GM21737 (cell line): Measurements from ENCODE around the gene SNX8.
"Not testable (repeated sequence)": the region's sequence is repeated elsewhere in the genome, so short reads cannot be mapped to it uniquely, and the experiment has no call there.

Experiments
- ATAC-seq: cut with Tn5 transposase; IDR thresholded peaks from one replicate; pipeline ENCODE4 v1.9.1; 2021; ENCODE audit warnings: mild to moderate bottlenecking, moderate library complexity; ENCODE audit not compliant: unreplicated experiment

The SNX8 gene

DNA sequence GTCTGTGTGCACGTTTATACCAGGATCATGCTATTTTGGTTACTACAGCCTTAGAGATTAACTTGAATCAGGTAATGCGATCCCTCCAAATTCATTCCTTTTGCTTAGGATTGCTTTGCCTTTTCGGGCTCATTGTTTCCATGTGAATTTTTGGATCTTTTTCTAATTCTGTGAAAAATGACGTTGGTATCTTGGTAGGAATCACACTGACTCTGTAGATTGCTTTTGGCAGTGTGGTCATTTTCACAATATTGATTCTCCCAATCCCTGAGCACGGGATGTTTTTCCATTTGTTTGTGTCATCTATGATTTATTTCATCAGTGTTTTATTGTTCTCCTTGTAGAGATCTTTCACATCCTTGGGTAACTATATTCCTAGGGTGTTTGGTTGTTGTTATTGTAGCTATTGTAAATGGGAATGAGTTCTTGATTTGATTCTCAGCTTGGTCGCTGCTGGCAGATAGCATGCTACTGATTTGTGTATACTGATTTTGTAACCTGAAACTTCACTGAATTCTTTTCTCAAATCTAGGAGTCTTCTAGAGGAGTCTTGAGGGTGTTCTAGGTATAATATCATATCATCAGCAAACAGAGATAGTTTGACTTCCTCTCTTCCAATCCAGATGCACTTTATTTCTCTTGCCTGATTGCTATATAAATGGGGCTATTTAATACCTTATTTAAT lies 18.2 kb downstream of the SNX8 start:
- no peak for ATAC-seq

DNA sequence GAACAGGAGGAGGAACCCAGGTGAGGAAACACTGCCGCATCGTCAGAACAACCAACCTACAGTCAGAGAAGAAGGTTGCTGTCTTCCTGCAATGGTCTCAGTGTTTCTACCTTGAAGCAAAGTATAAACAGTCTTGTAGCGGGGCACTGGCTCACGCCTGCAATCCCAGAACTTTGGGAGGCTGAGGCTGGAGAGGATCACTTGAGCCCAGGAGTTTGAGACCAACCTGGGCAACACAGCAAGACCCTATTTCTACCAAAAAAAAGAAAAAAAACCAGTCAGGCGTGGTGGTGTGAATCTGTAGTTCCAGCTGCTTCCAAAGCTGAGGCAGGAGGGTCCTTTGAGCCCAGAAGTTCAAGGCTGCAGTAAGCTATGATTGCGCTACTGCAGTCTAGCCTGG lies 23.4 kb downstream of the SNX8 start:
- ATAC-seq, result no peak

DNA sequence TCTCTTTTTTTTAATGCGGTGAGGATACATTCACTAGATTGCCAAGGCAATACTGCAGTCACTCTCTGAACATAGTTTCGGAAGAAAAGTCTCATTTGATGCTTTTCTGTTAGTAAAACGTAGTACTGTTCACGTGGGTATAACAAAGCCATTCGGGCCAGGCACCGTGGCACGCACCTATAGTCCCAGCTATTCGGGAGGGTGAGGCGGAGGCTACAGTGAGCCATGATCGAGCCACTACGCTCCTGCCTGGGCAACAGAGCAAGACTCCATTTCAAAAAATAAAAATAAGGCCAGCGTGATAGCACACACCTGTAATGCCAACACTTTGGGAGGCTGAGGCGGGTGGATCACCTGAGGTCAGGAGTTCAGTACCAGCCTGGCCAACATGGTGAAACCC lies 24.6 kb downstream of the SNX8 start:
- ATAC-seq, result no peak

DNA sequence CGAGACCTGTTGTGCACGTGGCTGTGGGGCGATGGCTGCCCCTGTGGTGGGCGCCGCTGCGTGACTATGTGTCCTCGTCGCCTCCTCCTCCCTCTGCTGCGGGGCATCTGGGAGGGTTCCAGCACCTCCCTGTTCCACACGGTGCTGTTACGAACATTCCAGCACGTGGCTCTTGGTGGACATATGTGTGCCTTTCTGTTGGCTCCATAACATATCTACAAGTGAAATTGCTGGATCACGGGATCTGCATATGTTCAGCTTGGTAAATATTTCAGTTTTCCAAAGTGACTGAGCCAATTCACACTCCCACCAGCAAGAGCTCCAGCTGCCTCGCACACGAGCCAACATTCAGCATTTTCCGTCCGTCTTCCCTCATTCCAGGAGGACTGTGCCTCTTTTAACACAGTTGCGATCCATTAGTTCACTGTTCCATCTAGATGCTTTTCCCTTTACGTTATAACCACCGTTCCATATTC lies 25.1 kb downstream of the SNX8 start:
- ATAC-seq, result no peak

DNA sequence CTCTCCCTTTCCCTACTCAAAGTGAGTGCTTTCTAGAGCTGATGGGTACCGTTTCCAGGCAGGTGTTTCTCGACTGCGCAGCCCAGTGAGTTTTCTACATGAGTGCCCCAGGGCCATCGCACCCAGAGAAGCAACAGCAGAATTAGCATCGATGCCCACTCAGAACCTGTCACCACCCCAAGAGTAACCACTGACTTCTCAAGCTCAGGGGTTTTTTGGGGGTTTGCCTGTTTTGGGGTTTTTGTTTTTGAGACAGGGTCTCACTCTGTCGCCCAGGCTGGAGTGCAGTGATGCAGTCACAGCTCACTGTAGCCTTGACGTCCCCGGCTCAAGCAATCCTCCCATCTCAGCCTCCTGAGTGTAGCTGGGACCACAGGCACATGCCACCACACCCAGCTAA lies 25.7 kb downstream of the SNX8 start:
- ATAC-seq, result peak; percentile 79

DNA sequence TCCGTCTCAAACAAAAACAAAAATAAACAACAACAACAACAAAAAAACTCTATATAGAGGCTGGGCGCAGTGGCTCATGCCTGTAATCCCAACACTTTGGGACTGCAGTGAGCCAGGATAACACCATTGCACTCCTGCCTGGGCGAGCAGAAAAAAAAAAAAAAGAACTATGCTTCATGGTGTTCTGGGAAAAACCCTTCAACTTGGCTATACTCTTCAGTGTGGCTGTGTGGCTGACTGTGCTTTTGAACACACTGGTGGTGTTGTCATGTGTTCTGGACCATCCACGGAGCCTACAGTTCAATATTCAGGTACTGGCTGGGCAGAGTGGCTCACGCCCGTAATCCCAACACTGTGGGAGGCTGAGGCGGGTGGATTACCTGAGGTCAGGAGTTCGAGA lies 26.5 kb downstream of the SNX8 start:
- ATAC-seq, result no peak

DNA sequence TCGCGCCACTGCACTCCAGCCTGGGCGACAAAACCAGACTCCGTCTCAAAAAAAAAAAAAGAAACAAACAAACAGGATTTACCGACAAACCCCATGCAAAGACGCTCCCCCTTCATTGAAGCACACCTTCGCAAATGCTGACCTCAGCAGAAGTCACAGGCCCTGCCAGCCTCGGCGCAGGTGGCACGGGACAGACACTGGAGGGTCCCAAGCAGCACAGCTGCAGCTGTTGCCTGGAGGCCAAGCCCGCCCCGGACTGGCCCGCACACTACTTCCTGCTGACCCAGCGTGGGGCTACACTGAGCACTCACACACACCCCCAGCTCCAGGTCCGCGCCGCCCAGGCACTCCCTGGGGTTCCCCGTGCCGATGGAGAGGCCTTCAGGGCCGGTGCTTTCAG lies 31.2 kb downstream of the SNX8 start:
- no peak for ATAC-seq

DNA sequence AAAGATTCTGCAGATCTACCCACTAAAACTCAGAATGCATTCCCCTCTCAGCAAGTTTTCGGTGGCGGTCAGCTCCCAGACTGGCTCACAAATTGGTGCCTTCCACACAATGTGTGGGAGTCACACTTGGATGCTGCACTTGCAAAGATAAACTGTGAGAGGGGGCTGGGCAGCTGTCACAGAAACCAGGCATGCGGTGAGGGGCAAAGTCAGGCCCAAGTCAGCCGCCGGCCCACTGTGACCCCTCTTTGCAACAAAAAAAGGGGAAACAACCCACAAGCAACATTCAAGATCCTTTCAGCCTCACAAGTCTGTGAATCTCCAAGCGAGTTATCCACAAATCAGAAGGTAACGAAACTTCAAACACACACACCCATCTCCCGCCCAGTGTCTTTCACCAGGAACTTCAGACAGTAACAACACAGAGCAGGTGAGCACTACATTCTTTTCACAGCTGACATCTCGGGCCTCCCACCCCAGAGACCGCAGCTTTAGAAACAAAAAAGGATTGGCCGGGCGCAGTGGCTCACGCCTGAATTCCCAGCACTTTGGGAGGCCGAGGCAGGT lies 32.0 kb downstream of the SNX8 start:
- ATAC-seq, result no peak

DNA sequence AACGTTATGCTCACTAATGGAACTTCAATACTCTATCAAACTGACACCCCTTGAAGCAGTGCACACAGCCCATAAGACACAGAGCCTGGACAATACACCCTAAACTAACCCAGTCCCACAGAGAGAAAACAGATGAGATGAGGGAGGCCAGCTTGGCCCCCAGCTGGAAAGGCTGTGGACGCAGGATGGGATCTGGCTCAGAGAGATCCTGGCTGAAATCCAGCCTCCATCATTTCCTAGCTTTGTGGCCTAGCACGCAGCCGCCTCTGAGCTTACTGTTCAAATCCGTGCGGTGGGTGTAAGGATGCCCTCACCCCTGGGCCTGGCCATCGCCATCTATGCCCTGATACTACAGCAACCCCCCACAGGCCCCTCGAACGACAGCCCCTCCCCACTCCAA lies 32.7 kb downstream of the SNX8 start:
- ATAC-seq, result no peak

DNA sequence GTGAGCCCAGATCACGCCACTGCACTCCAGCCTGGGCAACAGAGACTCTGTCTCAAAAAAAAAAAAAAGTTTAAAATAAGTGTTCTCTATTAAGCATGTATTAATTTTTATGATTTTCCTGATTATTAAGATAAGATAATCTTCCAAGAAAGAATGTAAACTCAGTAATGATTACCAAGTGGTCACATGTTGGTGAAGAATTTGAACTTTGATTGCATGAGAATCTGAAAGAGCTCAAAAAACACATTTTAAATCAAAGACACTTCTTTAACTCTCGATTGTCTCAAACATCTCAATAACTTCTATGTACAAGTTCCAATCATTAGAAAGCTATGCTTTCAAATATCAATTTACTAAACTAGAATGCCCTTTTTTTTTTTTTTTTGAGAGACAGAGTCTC lies 33.8 kb downstream of the SNX8 start:
- no peak for ATAC-seq

DNA sequence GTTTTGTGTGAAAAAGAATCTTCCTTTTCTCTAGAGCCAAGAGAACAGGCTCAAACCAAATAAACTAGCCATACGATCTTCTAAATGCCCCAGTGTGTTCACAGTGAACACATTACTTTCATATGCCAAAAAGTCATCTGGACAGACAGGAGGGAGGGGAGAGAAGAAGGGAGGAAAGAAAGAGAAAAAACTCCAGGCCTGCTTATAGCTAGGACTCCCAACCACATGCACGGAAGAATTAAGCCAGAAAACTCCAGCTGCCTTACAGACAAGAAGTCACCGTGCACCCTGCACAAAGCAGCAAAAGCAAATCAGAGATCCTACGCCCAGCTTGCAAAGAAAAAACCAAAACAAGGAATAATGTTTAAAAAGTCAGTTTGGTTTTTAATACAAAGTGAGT lies 34.3 kb downstream of the SNX8 start:
- no peak for ATAC-seq

DNA sequence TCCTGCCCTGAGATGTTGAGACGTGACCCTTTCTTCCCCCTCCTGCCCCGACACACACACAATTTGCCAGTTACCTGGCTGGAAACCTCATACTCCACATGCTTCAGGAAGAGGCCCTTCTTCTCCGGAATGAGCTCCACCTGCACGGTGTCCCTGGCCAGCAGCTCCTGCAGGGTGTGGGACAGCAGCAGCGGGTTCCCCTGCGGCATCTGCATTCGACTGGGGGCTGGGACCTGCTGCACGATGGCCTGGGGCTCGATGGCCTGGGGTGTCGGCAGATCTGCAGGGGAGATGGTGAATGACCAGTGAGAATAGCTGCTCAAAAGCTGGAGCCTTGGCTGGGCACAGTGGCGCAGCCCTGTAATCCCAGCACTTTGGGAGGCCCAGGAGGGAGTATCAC lies 36.2 kb downstream of the SNX8 start:
- ATAC-seq, result no peak

DNA sequence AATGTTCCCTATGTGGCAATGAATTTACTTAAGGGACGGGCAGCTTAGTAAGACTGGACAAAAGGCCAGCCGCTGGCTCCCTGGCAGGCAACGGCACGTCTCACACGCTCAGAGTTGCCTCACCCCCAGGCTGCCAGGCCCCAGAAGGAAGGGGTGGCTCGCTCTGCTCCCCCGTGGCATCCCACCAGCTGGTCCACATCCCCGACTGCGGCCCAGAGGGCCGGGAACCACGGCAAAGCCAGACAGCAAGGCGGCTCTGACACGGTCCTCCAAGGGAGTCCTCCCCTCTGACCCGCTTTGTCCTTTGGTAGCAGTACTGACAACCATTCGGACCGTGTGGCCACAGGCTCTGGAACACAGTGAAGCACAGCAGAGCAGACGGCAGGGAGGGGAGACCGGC lies 38.1 kb downstream of the SNX8 start:
- ATAC-seq, result no peak

DNA sequence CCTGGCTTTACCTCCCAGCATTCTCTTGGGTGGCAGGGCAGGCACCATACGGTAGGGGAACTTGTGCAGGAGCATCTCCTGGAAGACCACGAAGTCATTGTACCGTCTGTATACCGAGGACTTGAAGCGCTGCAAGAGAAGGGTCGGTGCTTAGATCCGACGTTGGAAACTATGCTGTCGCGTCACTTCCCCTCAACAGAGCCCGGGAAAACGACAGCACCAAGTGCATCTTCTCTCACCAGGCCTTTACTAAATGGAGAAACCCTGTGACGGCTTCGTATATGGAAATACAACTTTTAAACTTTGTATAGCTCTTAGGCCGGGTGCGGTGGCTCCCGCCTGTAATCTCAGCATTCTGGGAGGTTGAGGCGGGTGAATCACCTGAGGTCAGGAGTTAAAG lies 39.1 kb downstream of the SNX8 start:
- no peak for ATAC-seq

DNA sequence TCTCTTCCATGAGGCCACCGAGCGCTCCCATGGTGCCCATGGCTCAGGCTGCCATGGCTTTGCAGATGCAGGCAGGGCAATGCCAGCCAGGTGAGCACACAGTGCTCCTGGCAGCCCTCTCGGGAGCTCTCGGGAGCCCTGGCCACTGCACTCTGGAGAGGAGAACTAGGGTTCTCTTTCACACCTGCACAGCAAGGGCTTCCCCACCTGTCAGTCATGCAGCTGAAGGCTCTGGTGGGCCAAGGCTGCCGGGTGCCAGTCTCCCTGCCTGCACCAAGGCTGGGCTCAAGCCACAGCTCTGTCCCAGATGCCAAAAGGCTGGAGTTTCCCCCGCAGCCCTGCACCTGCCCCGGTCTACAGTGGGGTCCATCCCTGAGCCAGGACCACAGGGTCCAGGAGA lies 39.6 kb downstream of the SNX8 start:
- no peak for ATAC-seq

DNA sequence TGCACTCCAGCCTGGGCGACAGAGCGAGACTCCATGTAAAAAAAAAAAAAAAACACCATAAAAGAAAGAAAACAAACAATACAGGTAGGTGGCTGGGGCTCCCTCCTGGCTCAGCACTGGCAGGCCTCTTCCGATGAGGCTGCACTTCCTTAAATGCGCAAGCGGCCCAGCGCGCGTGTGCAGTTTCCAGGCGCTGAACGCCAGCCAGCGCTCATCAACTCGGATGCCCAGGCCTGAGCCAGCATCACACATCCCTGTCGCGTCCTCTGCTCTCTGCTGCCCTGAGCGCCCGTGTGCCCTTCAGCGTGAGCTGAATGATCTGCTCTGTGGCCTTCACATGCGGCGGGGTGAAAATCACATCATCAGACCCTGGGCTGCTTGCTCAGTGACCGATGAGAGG lies 40.4 kb downstream of the SNX8 start:
- no peak for ATAC-seq

DNA sequence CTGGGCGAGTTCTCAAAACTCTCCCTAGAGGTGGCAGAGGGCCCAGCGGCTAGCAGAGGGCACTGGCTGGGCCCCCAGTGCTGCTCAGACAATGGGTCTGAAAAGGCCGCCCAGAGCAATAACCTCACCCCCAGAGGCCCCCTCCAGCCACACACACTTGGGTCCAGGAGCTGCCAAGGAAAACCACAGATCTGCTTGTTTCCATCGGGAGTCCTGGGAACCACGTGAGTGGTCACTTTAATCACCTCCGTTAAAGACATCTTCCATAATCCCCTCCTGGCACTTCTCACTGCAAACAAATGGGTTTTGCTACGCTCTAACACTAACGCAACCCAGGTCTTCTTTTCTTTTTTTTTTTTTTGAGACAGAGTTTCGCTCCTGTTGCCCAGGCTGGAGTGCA lies 42.2 kb downstream of the SNX8 start:
- no peak for ATAC-seq

DNA sequence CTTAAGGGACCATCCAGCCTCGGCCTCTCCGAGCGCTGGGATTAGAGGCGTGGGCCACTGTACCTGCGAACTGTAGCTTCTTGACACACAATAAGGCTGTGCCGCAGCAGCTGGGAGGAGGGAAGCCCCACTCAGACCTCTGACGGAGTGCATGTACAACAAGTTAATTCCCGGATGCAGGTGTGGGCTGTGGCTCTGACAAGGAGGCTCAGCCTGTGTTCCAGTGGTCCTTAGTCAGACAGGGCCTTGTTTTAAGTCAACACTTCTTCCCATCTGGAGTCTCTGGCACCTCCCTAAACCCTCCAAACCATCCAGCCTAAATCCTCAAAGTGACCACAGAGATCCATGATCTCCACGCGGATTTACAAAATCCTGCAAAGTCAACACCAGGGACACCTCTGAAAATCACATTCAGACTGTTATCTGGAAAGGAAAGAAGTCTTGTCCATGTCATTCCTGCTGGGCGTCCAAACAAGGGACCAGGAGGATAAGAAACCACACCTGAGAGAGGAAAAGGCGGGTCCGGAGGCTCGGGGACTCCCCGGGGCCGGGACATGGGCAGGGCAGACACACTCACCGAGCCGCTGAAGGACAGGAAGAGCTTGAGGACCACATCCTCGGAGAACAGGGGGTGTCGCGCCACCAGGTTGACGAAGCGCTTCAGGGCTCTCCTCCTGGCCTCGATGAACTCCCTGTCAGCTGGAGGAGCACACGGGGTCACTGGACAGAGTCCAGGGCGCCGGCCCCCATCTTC lies 42.8 kb downstream of the SNX8 start:
- ATAC-seq, result no peak

DNA sequence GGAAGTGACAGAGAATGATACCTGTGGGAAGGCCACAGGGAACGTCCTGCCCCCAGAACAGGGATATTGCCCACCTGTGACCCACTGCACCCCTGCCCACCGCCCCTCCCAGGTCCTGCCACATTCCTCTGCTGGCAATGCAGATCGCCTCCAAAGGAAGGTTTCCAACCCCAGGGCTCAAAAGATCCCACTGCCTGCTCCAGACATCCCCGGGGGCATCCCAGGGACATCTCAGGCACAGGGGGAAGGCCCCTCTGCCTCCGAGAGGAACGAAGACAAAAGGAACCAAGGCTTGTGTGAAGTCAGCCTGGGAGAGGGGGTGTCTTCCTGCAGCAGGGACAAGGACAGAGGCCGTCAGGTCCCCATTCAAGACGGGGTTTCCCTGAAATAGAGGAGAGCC lies 43.7 kb downstream of the SNX8 start:
- ATAC-seq, result no peak

DNA sequence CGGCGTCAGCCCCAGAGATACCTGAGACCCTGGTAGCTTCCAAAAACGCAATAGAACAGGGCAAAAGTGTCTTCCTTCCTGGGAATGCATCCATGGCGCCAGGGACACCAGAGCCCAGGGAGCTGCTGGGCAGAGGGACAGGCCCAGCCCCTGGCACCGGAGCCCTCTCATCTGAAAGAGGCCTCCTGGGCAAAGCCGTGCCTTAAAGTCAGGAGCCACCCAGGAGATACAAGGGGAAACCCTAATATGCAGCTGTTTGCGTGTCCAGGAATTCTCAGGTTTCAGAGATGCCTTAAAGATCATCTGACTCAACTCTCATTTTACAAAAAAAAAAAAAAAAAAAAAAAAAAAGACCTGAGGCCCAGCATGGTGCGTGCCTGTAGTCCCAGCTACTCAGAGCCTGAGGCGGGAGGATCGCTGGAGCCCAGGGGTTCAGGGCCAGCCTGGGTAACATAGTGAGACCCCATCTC lies 44.2 kb downstream of the SNX8 start:
- ATAC-seq, result no peak

DNA sequence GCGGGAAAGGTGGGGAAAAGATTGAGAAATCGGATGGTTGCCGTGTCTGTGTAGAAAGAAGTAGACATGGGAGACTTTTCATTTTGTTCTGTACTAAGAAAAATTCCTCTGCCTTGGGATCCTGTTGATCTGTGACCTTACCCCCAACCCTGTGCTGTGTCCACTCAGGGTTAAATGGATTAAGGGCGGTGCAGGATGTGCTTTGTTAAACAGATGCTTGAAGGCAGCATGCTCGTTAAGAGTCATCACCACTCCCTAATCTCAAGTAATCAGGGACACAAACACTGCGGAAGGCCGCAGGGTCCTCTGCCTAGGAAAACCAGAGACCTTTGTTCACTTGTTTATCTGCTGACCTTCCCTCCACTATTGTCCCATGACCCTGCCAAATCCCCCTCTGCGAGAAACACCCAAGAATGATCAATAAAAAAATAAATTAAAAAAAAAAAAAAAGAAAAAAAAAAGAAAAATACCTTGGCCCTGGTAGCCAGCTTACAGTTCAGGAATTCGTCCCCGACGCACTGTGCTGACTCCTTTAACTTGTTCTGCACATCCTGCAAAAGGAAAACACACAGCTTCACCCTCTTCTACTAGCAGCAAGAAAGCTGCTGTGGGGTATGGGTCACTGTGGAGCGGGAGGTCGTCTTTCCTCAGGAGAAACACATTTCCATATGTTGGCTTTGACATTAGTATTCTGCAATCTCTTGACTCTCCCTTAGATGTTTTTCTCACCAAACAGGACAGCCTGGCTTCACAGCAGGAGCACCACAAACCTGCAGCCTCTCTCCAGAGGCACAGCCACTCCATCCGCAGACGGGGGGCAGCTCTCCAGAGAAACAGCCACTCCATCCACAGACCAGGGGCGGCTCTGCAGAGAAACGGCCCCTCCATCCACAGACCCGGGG lies 44.9 kb downstream of the SNX8 start:
- not testable (repeated sequence) for ATAC-seq
